H7 (cell line): ENCODE results near the gene NEK9. TPM values are rescaled to one million over a fixed set of nuclear protein-coding genes. Genes with fewer than 3 reads are reported as not detected.
A peak's percentile ranks its signal among the peaks of the same experiment; 100 is the strongest.

Experiments
- DNase-seq: peaks from one replicate; pipeline ENCODE4 v3.0.0; 2012
- H3K27me3 ChIP-seq: 2 replicates; pipeline ENCODE4 v1.6.0; 2011; ENCODE audit warnings: mild to moderate bottlenecking, low read length; ENCODE audit not compliant: control insufficient read depth, insufficient read depth
- H3K36me3 ChIP-seq: replicated peaks from 2 replicates; pipeline ENCODE4 v1.5.1; 2011; ENCODE audit warnings: low read length; ENCODE audit not compliant: control insufficient read depth, insufficient read depth
- H3K4me3 ChIP-seq: 2 replicates; pipeline ENCODE4 v1.5.1; 2011; ENCODE audit warnings: low read depth, mild to moderate bottlenecking, control low read depth, low read length, moderate library complexity; ENCODE audit not compliant: insufficient read depth
- total RNA-seq: library from RNA; depleted of rRNA; stranded (reverse); fragments of >200 nt; shearing (Covaris generic); gene quantifications from 2 replicates; pipeline ENCODE4 v1.2.3, GENCODE V29; 2014

The NEK9 gene
- total RNA-seq, 1 experiment from 2014 or later: 23.0 TPM

- Histone ChIP-seq H3K4me3 (no peak overlapping the region), H3K36me3 (no peaks in the 10 kb centered on the region), H3K27me3 (no peaks in the 10 kb centered on the region)
- DNase-seq: no peak
Observed at GRCh38 chr14:75054421-75054820, 72.4 kb downstream of the NEK9 start.

DNA sequence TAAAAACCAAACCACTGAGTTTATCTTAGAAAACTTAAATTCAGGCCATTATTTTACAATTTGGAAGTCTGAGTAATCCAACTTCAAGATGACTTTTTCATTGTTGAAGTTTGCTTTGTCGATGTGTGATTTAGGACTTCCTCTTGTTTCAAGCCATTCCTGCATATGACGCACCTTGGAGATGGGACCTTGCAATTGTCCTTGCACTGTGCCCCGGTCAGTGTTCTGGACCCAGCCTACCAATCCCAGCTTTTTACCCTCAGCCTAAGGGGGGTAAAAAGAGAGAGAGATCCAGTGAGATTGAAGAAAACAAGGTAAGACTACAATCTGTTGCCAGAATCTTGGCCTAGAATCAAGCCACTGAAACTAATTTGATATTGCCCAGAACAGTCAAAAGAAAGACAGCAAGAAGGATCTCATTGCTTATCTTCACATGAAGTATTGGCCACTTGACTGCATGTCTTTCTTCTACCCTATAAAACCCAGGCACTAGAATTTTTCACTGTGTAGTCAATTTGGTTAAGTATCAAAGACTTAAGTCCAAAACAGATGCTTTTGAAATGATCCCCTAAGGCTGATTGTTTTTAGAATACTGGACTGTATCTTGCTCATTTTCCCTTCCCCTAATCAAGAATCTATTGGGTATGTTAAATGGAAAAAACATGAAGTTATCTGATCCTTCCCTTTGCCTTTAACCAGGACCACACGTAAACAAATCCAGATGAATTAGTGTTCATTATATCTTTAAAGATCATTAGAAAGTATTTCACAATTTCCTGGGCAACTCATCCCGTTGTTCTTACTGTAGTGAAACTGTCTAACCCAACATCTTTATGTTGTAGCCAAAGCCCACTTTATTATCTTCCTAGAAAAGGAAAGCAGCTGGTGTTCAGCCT lies 73.2 kb downstream of the NEK9 start:
- H3K36me3 ChIP-seq: no peaks in the 10 kb centered on the region
- H3K27me3 ChIP-seq: no peaks in the 10 kb centered on the region
- no peak overlapping the region for H3K4me3 ChIP-seq
- DNase-seq: no peak

DNA sequence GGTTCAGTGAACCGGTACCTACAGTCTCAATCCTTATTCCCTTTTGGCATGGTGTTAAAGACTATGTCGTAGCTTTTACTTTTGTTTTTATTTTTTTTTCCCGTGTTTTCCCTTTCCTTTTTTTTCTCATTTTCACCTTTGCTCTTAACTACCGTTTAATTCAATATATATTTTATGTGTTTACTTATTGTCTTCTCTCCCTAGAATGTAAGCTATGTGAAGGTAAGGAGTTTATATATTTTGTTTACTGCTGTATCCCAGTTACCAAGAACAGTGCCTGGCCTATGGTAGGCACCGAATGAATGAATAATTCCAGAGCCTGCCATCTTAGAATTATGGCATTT lies 75.3 kb downstream of the NEK9 start:
- Histone ChIP-seq H3K36me3 (no peaks in the 10 kb centered on the region), H3K4me3 (no peak overlapping the region), H3K27me3 (no peaks in the 10 kb centered on the region)
- no peak for DNase-seq

DNA sequence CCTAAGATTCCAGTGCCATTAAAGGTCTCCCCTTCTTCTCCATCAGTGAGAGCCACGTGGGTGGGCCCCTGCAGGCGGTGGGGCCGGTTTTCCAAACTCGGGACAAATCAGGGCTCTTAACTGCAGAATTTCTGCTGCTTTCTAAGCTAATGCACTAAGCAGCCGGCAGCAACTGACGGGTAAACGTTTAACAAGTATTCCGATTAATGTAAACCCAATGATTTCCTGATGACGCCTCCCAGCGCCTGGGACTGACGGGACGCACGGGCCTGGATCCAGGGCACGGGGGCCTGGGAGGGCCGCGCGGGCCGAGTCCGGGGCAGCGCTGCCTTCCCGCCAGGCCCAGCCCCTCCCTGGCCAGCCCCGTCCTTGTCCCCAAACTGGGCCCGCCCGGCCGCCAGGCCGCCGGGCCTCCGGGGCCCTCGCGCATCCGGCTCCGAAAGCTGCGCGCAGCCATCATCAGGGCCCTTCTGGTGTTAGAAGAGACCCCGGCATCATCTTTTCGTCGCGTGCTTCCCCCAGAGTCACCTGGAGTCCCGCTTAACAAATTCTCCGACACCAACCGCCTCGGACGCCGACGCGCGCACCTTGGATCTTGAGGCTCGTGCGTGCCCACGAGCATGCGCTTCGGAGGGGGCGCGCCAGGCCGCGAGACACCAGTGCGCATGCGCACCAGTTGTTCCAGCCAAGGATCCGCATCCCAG lies 75.8 kb downstream of the NEK9 start, which contains the start of gene MLH3:
TSS of gene MLH3 (minus strand) at position 616 of the 704 bp plus-strand sequence. CDS start 1,812 bp downstream, outside the sequence.
- H3K27me3 ChIP-seq: no peaks in the 10 kb centered on the region
- peak; percentile 95 for DNase-seq
- H3K4me3 ChIP-seq: peak within 1 kb of the TSS; percentile 71
- H3K36me3 ChIP-seq: no peaks in the 10 kb centered on the region

DNA sequence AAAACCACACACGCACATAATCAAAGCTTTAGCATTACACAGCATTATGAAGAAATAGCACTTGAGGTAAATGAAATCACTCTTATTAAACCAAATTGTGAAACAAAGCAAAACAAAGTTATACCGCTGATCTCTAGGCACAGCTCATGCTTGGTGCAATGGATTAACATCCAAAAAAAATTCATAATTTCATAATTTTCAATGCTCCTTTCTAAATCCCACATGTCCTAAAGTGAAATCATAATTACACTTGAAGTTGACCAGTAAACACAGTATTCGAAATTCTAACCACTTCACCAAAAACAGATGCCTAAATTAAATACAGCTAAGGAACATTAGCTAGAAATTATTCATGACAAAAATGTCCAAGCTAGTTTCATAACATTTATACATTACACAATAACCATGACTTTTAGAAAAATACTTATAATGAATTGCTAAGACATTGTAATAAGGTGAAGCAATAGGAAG lies 77.1 kb downstream of the NEK9 start:
- no peaks in the 10 kb centered on the region for H3K27me3 ChIP-seq
- no peak overlapping the region for H3K4me3 ChIP-seq
- no peaks in the 10 kb centered on the region for H3K36me3 ChIP-seq
- DNase-seq: no peak

DNA sequence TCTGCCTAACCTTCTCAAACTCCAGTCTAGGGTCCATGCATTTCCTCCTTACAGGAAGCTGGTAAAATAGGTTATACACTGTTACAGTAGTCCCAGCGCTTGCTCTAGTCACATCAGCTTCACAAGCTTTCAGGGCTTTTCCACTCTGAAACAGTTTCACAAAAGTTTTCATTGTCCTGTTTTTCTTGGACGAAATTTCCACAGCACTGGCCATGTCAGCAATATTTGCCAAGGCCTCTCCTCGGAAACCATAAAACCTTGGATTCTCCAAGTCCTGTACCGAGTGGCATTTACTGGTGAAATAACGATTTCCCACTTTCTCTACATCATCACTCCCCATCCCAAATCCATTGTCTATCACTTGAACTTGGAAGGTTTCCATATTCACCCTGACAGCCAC lies 77.7 kb downstream of the NEK9 start:
- no peaks in the 10 kb centered on the region for H3K27me3 ChIP-seq
- no peaks in the 10 kb centered on the region for H3K36me3 ChIP-seq
- DNase-seq: no peak

GRCh38 chr14:75048101-75048500 lies 78.7 kb downstream of the NEK9 start:
- H3K4me3 ChIP-seq: no peak overlapping the region
- no peak for DNase-seq
- H3K36me3 ChIP-seq: no peaks in the 10 kb centered on the region
- H3K27me3 ChIP-seq: no peaks in the 10 kb centered on the region

More for the DNA sequence above, 77.7 kb downstream of the NEK9 start:
- H3K4me3 ChIP-seq: no peak overlapping the region

DNA sequence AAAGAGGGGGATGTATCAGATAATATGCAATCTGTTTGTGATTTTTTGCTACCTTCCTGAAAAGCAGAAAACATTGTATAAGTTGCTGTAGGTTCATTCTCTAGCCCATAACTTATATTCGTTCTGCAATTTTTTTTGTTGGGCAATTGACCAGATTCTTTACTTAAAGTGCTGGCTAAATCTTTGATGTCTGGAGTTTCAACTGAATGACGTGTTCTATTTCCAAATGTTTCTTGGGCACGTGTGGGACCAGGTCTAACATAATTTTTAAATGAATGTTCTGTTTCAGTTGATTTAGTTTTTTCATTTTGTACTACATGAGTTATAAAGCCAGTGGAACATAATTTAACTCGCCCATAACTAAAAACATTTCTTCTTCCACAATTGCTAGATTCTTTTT lies 79.3 kb downstream of the NEK9 start:
- Histone ChIP-seq H3K36me3 (no peaks in the 10 kb centered on the region), H3K27me3 (no peaks in the 10 kb centered on the region), H3K4me3 (no peak overlapping the region)
- no peak for DNase-seq

- Histone ChIP-seq H3K27me3 (no peaks in the 10 kb centered on the region), H3K36me3 (no peaks in the 10 kb centered on the region; the same call in 1 of the 2 replicates), H3K4me3 (no peak overlapping the region)
- DNase-seq: no peak
Observed at GRCh38 chr14:75046899-75047298, 79.9 kb downstream of the NEK9 start.

DNA sequence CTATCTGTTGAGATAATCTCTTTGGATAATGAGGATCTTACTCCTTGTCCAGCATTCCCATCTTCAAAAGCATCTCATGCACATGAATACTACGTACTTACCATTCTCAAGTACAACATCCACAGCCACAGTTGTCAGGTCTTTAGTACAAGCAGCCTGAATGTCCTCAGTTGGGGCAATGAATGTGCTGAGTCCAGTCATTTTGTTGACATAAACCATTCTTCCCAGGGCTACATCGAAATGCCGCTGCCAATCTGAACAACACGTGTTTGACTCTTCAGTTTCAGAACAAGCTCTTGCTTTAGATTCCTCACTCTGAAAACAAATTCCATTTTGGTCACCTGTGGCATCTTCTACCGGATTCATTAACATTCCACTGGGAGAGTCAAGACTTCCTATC lies 80.6 kb downstream of the NEK9 start:
- Histone ChIP-seq H3K36me3 (no peaks in the 10 kb centered on the region; the same call in 1 of the 2 replicates), H3K4me3 (no peak overlapping the region), H3K27me3 (no peaks in the 10 kb centered on the region)
- DNase-seq: no peak

GRCh38 chr14:75044752-75045151 lies 82.1 kb downstream of the NEK9 start:
- DNase-seq: no peak
- no peaks in the 10 kb centered on the region for H3K27me3 ChIP-seq

DNA sequence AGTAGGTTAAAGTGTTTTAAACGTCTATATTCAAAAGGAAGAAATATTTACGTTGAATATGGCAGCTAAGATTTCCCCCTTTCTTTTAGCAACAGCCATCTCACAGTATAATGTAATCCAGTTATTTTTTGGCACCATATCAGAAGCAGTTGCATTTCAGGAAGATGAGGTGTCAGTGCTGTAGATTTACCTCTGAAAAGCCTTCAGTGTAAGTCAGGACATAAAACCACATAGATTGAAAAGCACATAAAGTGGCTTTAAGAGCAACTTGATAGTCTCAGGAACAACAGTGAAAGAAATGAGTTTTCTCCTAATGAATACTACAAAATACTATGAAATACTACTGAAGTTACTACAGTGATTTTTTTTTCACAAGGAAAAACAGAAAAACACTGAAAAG lies 82.5 kb downstream of the NEK9 start:
- H3K36me3 ChIP-seq: peaks cover 1% of the 10 kb centered on the region
- H3K4me3 ChIP-seq: no peak overlapping the region
- DNase-seq: no peak
- no peaks in the 10 kb centered on the region for H3K27me3 ChIP-seq

More at GRCh38 chr14:75044752-75045151, 82.1 kb downstream of the NEK9 start:
- no peaks in the 10 kb centered on the region; the same call in 1 of the 2 replicates for H3K36me3 ChIP-seq
- no peak overlapping the region for H3K4me3 ChIP-seq

DNA sequence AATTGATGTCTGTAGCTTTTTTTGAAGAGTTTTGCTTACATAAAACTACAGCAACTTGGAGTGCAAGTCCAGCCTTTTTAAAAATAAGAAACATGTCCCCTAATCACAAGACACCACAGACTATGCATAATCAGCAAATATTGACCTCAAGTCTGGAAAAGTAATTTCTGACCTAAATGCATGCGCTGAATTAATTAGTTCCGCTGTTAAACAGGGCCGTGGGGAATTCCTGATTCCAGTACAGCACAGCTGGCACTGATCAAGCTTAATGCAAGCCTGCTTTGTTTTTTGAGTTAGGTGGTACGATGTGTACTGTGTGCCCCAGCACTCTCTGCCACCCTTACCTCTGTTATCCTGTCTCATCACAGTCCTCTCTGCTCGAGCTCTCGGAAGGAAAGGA lies 84.8 kb downstream of the NEK9 start:
- Histone ChIP-seq H3K4me3 (no peak overlapping the region), H3K36me3 (peaks cover 3% of the 10 kb centered on the region), H3K27me3 (no peaks in the 10 kb centered on the region)
- no peak for DNase-seq

DNA sequence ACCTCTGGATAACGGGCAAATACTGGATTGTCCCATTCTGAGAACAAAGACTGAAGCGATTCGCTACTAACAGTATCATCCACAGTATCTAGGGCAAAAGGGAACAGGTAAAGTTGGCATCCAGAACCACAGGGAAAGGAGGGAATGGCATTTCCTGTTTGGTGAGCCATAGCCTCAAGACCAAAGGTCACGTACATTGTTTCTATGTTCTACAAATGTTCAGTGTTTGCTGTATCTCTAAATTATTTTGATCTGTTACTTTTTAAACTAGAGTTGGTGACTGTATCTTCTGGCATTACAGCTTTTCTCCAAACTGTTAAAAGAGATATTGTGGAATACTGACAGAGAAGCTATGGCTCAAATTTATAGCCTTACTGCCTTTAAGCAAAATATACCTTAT lies 85.2 kb downstream of the NEK9 start:
- no peaks in the 10 kb centered on the region for H3K27me3 ChIP-seq
- H3K4me3 ChIP-seq: no peak overlapping the region
- no peak for DNase-seq
- peaks cover 4% of the 10 kb centered on the region for H3K36me3 ChIP-seq

DNA sequence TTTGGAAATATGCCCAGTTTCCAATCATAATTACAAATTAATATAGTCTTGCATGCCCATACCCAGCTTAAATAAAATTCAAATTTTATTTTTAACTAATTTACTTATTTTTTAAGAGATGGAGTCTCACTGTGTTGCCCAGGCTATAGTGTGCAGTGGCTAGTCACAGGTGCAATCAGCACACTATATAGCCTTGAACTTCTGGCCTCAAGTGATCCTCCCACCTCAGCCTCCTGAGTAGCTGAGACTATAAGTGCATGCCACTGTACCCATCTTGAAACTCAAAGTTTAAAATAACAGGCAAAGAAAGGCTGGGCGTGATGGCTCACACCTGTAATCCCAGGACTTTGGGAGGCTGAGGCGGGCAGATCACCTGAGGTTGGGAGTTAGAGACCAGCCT lies 85.9 kb downstream of the NEK9 start:
- no peak for DNase-seq
- H3K36me3 ChIP-seq: peaks cover 4% of the 10 kb centered on the region
- no peaks in the 10 kb centered on the region for H3K27me3 ChIP-seq
- no peak overlapping the region for H3K4me3 ChIP-seq
